Measurements from ENCODE around the gene ANKRD24.

DNA sequence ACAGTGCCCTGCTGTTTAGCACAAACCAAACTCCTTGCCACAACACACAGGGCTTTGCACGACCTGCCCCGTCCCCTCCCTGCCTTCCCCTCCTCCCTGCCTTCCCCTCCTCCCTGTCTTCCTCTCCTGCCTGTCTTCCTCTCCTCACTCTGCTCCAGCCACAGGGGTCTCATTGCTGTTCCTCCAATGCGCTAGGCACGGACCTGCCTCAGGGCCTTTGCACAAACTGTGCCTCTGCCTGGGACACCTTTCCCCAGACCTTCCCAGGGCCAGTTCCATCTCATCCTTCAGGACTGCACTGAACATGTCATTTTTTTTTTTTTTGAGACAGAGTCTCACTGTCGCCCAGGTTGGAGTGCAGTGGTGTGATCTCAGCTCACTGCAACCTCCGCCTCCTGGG, 30.9 kb upstream of the ANKRD24 start:
- no peak for TF ChIP-seq CTCF (IDR thresholded peaks at IDR 0.05)
- TF ChIP-seq EP300 (IDR thresholded peaks at IDR 0.05) = no peak
- no peak for TF ChIP-seq POLR2A (IDR thresholded peaks at IDR 0.05)

Data from tibial nerve (tissue), 4 donors.